ENCODE data around the gene ERAS. TPM values are rescaled to one million over a fixed set of nuclear protein-coding genes. Genes with fewer than 3 reads are reported as not detected.

ERAS gene
- total RNA-seq, 1 donor from 2014 or later: not detected

Other genes starting within 250 kb of the ERAS start
- 117 and 122 TPM in 2 replicates for gene WDR13, start 229.0 kb upstream of the ERAS start, total RNA-seq
- 2.2 TPM in 1 of 2 replicates, not detected in the other for gene WAS, start 142.7 kb upstream of the ERAS start, total RNA-seq
- 7.6 and 10.9 TPM in 2 replicates for gene SUV39H1, start 129.8 kb upstream of the ERAS start, total RNA-seq
- gene GLOD5, start 64.8 kb upstream of the ERAS start, total RNA-seq: not detected in 2 replicates
- gene GATA1, start 39.9 kb upstream of the ERAS start, total RNA-seq: not detected in 2 replicates
- gene HDAC6, start 24.4 kb upstream of the ERAS start, total RNA-seq: 52.5 and 62.6 TPM in 2 replicates
- gene PCSK1N, start 9.1 kb downstream of the ERAS start, total RNA-seq: 42.5 and 66.6 TPM in 2 replicates
- gene TIMM17B, start 71.3 kb downstream of the ERAS start, total RNA-seq: 89.4 and 100 TPM in 2 replicates
- gene PQBP1, start 71.4 kb downstream of the ERAS start, total RNA-seq: 73.2 and 92.5 TPM in 2 replicates
- gene SLC35A2, start 85.1 kb downstream of the ERAS start, total RNA-seq: 34.3 and 40.9 TPM in 2 replicates
- gene PIM2, start 92.5 kb downstream of the ERAS start, total RNA-seq: 6.8 and 7.9 TPM in 2 replicates
- 51.7 and 56.0 TPM in 2 replicates for gene OTUD5, start 131.1 kb downstream of the ERAS start, total RNA-seq
- gene KCND1, start 145.3 kb downstream of the ERAS start, total RNA-seq: 0.67 and 1.6 TPM in 2 replicates
- 25.8 and 31.1 TPM in 2 replicates for gene GRIPAP1, start 175.8 kb downstream of the ERAS start, total RNA-seq
- 55.6 and 63.3 TPM in 2 replicates for gene TFE3, start 216.8 kb downstream of the ERAS start, total RNA-seq
- 5.5 and 6.4 TPM in 2 replicates for gene CCDC120, start 232.5 kb downstream of the ERAS start, total RNA-seq
- 16.8 and 18.1 TPM in 2 replicates for gene PRAF2, start 247.5 kb downstream of the ERAS start, total RNA-seq